Measurements from ENCODE around the gene SPHK1. TPM values are rescaled to one million over a fixed set of nuclear protein-coding genes. Genes with fewer than 3 reads are reported as not detected.

SPHK1 gene
- total RNA-seq, 3 donors from 2014 or later (not counting 1 experiment from before 2014, with no cell fraction given): 7.6 to 9.2 (median 8.3) TPM

DNA sequence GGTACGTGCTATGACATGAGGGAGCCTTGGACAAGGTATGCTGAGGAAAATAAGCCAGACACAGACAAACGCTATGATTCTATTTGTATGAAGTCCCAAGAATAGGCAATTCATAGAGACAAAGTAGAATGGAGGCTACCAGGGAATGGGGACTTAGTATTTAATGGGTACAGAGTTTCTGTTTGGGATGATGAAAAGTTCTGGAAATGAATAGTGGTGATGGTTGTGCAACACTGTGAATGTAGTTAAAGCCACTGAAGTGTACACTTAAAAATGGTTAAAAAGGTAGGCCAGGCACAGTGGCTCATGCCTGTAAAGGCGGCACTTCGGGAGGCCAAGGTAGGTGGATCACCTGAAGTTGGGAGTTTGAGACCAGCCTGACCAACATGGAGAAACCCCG lies 33.9 kb upstream of the SPHK1 start:
- Mint-ChIP-seq H3K9me3 (no peaks in the 10 kb centered on the region), H3K4me1 (peaks cover 24 to 27% of the 10 kb centered on the region in 2 donors), H3K36me3 (peaks cover 7% of the 10 kb centered on the region), H3K4me3 (no peak overlapping the region), H3K27ac (no peak overlapping the region), H3K27me3 (ENCODE audit: low read depth in 2 of 2) (no peaks in the 10 kb centered on the region)
- DNase-seq (no peak), ATAC-seq (no peak)
- H3K27me3 ChIP-seq (ENCODE audit: control insufficient read depth, insufficient read depth, low read length): no peaks in the 10 kb centered on the region
- peaks cover 16% of the 10 kb centered on the region for H3K36me3 ChIP-seq (ENCODE audit: control insufficient read depth, insufficient read depth, low read length)
- TF ChIP-seq, protein P1, sequence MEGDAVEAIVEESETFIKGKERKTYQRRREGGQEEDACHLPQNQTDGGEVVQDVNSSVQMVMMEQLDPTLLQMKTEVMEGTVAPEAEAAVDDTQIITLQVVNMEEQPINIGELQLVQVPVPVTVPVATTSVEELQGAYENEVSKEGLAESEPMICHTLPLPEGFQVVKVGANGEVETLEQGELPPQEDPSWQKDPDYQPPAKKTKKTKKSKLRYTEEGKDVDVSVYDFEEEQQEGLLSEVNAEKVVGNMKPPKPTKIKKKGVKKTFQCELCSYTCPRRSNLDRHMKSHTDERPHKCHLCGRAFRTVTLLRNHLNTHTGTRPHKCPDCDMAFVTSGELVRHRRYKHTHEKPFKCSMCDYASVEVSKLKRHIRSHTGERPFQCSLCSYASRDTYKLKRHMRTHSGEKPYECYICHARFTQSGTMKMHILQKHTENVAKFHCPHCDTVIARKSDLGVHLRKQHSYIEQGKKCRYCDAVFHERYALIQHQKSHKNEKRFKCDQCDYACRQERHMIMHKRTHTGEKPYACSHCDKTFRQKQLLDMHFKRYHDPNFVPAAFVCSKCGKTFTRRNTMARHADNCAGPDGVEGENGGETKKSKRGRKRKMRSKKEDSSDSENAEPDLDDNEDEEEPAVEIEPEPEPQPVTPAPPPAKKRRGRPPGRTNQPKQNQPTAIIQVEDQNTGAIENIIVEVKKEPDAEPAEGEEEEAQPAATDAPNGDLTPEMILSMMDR (IDR thresholded peaks at IDR 0.05): no peak
- H3K4me1 ChIP-seq (ENCODE audit: control insufficient read depth, insufficient read depth, low read length): peaks cover 15% of the 10 kb centered on the region
- WGBS (ENCODE audit: insufficient coverage): 97% methylated on average over 5 of the region's 5 CpGs
- H3K4me3 ChIP-seq (ENCODE audit: low read length): no peak overlapping the region
- H3K9me3 ChIP-seq (ENCODE audit: control insufficient read depth, insufficient read depth, low read length): no peaks in the 10 kb centered on the region
- intact Hi-C loops (cut with micrococcal nuclease): loop anchor here (5.0 kb wide), 1 partner anchor 102 kb away; the partner anchor contains the start of gene UBE2O
- H3K27ac ChIP-seq (ENCODE audit: low read length): no peak overlapping the region

DNA sequence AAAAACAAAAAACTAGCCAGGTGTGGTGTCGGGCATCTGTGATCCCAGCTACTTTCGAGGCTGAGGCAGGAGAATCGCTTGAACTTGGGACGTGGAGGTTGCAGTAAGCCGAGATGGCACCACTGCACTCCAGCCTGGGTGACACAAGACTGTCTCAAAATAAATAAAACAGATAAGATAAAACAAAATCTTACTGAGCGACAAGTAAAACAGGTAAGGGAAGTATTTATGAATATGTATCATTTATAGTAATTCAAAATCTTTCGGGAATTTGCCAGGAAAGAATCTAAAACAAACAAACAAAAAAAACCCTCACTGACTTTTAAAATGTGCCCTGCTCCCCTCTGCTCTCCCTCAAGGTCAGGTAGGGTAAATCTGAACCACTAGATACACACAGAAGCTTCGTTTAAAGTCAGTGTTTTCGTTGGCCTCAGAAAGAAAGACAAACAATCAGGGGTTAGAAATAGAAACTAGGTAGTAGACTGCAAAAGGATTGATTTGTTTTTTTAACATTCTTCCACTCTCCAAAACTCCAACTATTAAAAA lies 32.8 kb upstream of the SPHK1 start:
- Histone ChIP-seq H3K36me3 (ENCODE audit: control insufficient read depth, insufficient read depth, low read length) (peaks cover 8% of the 10 kb centered on the region), H3K27me3 (ENCODE audit: control insufficient read depth, insufficient read depth, low read length) (no peaks in the 10 kb centered on the region), H3K4me3 (ENCODE audit: low read length) (no peak overlapping the region), H3K27ac (ENCODE audit: low read length) (no peak overlapping the region), H3K4me1 (ENCODE audit: control insufficient read depth, insufficient read depth, low read length) (peaks cover 15% of the 10 kb centered on the region), H3K9me3 (ENCODE audit: control insufficient read depth, insufficient read depth, low read length) (no peaks in the 10 kb centered on the region)
- H3K4me1 Mint-ChIP-seq: peaks cover 24 to 27% of the 10 kb centered on the region in 2 donors
- ATAC-seq (no peak), DNase-seq (no peak)
- H3K4me3 Mint-ChIP-seq: peak overlapping the region; percentile 98
- intact Hi-C loops (cut with micrococcal nuclease): loop anchor here (5.0 kb wide), 1 partner anchor 101 kb away; the partner anchor contains the start of gene UBE2O
- TF ChIP-seq, protein P1 (IDR thresholded peaks at IDR 0.05): no peak
- no peaks in the 10 kb centered on the region for H3K27me3 Mint-ChIP-seq (ENCODE audit: low read depth in 2 of 2)
- H3K27ac Mint-ChIP-seq: peak overlapping the region in 1 of 2 donors; percentile 14
- H3K9me3 Mint-ChIP-seq: no peaks in the 10 kb centered on the region
- H3K36me3 Mint-ChIP-seq: peaks cover 7% of the 10 kb centered on the region
- WGBS (ENCODE audit: insufficient coverage): 88% methylated on average over 5 of the region's 9 CpGs

GRCh38 chr17:76353004-76353598 lies 31.3 kb upstream of the SPHK1 start:
- intact Hi-C loops (cut with micrococcal nuclease): loop anchor here (5.0 kb wide), 1 partner anchor 99 kb away; the partner anchor contains the start of gene UBE2O
- peaks cover 24 to 27% of the 10 kb centered on the region in 2 donors for H3K4me1 Mint-ChIP-seq
- H3K4me1 ChIP-seq (ENCODE audit: control insufficient read depth, insufficient read depth, low read length): peaks cover 15% of the 10 kb centered on the region

More at GRCh38 chr17:76353004-76353598, 31.3 kb upstream of the SPHK1 start:
- Mint-ChIP-seq H3K9me3 (no peaks in the 10 kb centered on the region), H3K4me3 (peak overlapping the region; percentile 98), H3K27ac (peak overlapping the region; percentile 64 to 94), H3K27me3 (ENCODE audit: low read depth in 2 of 2) (no peaks in the 10 kb centered on the region), H3K36me3 (no peaks in the 10 kb centered on the region)
- peak; percentile 23 to 29 for DNase-seq
- under 1% methylated on average over 51 of the region's 51 CpGs for WGBS (ENCODE audit: insufficient coverage)
- no peaks in the 10 kb centered on the region for H3K9me3 ChIP-seq (ENCODE audit: control insufficient read depth, insufficient read depth, low read length)
- ATAC-seq: peak in 2 of 3 donors; percentile 0 to 9
- H3K27ac ChIP-seq (ENCODE audit: low read length): peak overlapping the region; percentile 95
- TF ChIP-seq, protein P1 (IDR thresholded peaks at IDR 0.05): no peak
- no peaks in the 10 kb centered on the region for H3K36me3 ChIP-seq (ENCODE audit: control insufficient read depth, insufficient read depth, low read length)
- H3K4me3 ChIP-seq (ENCODE audit: low read length): peak overlapping the region; percentile 64
- H3K27me3 ChIP-seq (ENCODE audit: control insufficient read depth, insufficient read depth, low read length): no peaks in the 10 kb centered on the region
